OCI-LY7 (cell line): Measurements from ENCODE around the gene FAM76B. TPM values are rescaled to one million over a fixed set of nuclear protein-coding genes. Genes with fewer than 3 reads are reported as not detected.

Experiments used
- BruUV-seq: library from RNA; stranded (reverse); fragments of 400-500 nt; replicated peaks from 2 replicates; lab custom pipeline; 2021; lab: Mats Ljungman, UMichigan
- CTCF ChIA-PET: fragments of 300-600 bp; sonication (Branson Sonifier 250); formaldehyde crosslinking; loops from one replicate; lab custom pipeline; 2022; ENCODE audit warnings: antibody characterized with exemption; ENCODE audit not compliant: unreplicated experiment; lab: Charles Lee
- POLR2A ChIA-PET: fragments of 300-600 bp; sonication (Branson Sonifier 250); formaldehyde crosslinking; loops from one replicate; lab custom pipeline; 2022; ENCODE audit warnings: antibody characterized with exemption; lab: Charles Lee
- DNase-seq: peaks from one replicate; pipeline ENCODE4 v3.0.0-alpha.2; 2015; ENCODE audit warnings: low spot score
- H2AFZ ChIP-seq: fragments of 200-600 bp; sonication (generic), shearing (Covaris generic); 2 replicates; pipeline ENCODE4 v1.6.1; 2014; ENCODE audit warnings: mild to moderate bottlenecking, antibody characterized with exemption, low read length, moderate library complexity
- H3K27ac ChIP-seq: fragments of 200-600 bp; sonication (generic); 2 replicates; pipeline ENCODE4 v1.5.1; 2014; ENCODE audit warnings: mixed run types, low read depth, mild to moderate bottlenecking, moderate library complexity, low read length, inconsistent platforms; ENCODE audit not compliant: poor library complexity, severe bottlenecking
- H3K36me3 ChIP-seq: fragments of 200-600 bp; sonication (generic); 2 replicates; pipeline ENCODE4 v1.6.1; 2014; ENCODE audit warnings: mild to moderate bottlenecking, antibody characterized with exemption, low read length, moderate library complexity, mixed read lengths; ENCODE audit not compliant: insufficient read depth
- H3K4me1 ChIP-seq: fragments of 200-600 bp; sonication (generic); 2 replicates; pipeline ENCODE4 v1.5.1; 2014; ENCODE audit warnings: mild to moderate bottlenecking, low read length; ENCODE audit not compliant: insufficient read depth, poor library complexity, severe bottlenecking
- H3K4me2 ChIP-seq: fragments of 200-600 bp; sonication (generic); 2 replicates; pipeline ENCODE4 v1.6.1; 2014; ENCODE audit warnings: mild to moderate bottlenecking, low read length
- H3K4me3 ChIP-seq: fragments of 200-600 bp; sonication (generic); 2 replicates; pipeline ENCODE4 v1.5.1; 2014; ENCODE audit warnings: mild to moderate bottlenecking, low read depth, low read length; ENCODE audit not compliant: poor library complexity, severe bottlenecking
- H3K79me2 ChIP-seq: fragments of 200-600 bp; sonication (generic); 2 replicates; pipeline ENCODE4 v1.6.1; 2016; ENCODE audit warnings: low read depth, mild to moderate bottlenecking, low read length, moderate library complexity, mixed read lengths; ENCODE audit not compliant: insufficient read depth
- H3K9me2 ChIP-seq: fragments of 200-600 bp; sonication (generic); 2 replicates; pipeline ENCODE4 v1.6.1; 2016; ENCODE audit warnings: mild to moderate bottlenecking, low read length, mixed read lengths; ENCODE audit not compliant: insufficient read depth
- H3K9me3 ChIP-seq: fragments of 200-600 bp; sonication (generic); 2 replicates; pipeline ENCODE4 v1.6.1; 2014; ENCODE audit warnings: mild to moderate bottlenecking, mixed run types, low read length, mixed read lengths
- H4K20me1 ChIP-seq: fragments of 200-600 bp; sonication (generic); 2 replicates; pipeline ENCODE4 v1.6.1; 2014; ENCODE audit warnings: mild to moderate bottlenecking, antibody characterized with exemption, low read length, moderate library complexity, mixed read lengths; ENCODE audit not compliant: insufficient read depth
- EZH2phosphoT487 ChIP-seq: fragments of 200-600 bp; sonication (generic); IDR thresholded peaks from 2 replicates; pipeline ENCODE4 v1.6.1; 2018; ENCODE audit warnings: low read depth, borderline replicate concordance, mild to moderate bottlenecking, mixed run types, antibody characterized with exemption, low read length, moderate library complexity, mixed read lengths
- intact Hi-C: fragments of 100-400 bp; cut with micrococcal nuclease; formaldehyde crosslinking; loops from one replicate; pipeline ENCODE4 v1.10.0; 2022; ENCODE audit not compliant: unreplicated experiment
- total RNA-seq, 2 experiments: library from RNA; depleted of rRNA in 1 of 2; stranded (reverse); fragments of >200 nt in 1 of 2; shearing (Covaris generic) in 1 of 2; gene quantifications; 2 replicates each; pipeline ENCODE4 v1.2.3, GENCODE V29; 2014 to 2022
- TF ChIP-seq, protein P1 (sequence below): fragments of 200-600 bp; sonication (generic); conservative IDR thresholded peaks from 2 replicates; pipeline ENCODE4 v1.5.1; 2014; ENCODE audit warnings: mild to moderate bottlenecking, antibody characterized with exemption, low read length, moderate library complexity, mixed read lengths

The FAM76B gene
- total RNA-seq, 2 experiments from 2014 or later, result 40.9 to 53.7 TPM

DNA sequence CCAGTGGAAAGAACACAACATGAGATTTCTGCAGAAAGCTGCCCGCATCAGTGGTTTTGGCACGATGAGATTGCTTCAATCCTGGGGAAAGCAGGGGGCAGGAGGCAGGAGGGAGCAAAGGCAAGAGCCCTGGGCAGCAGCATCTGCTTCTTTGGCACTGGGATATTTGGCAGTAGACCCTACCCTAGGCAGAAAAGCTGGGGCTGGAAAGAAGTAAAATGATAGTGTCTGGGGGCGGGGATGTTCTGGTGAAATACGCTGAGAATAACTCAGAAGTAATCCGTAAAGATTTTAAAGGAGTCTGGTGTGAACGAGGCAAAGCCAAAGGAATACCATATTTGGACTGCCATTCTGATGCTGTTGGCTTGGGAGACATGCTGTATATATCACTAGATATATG, 62.0 kb downstream of the FAM76B start:
- Histone ChIP-seq H3K27ac (no peak overlapping the region), H4K20me1 (no peaks in the 10 kb centered on the region), H3K36me3 (no peaks in the 10 kb centered on the region), H3K9me2 (no peaks in the 10 kb centered on the region), H2AFZ (no peak overlapping the region), H3K9me3 (no peaks in the 10 kb centered on the region), H3K4me3 (no peak overlapping the region), H3K79me2 (no peaks in the 10 kb centered on the region), H3K4me2 (no peak overlapping the region), H3K4me1 (no peaks in the 10 kb centered on the region)
- ChIA-PET POLR2A (interaction anchor here (0.9 kb wide), 1 partner anchor 661 kb away, joined by 3 read pairs; the partner anchor contains the start of gene SRSF8), CTCF (no interaction called here)
- no peak for DNase-seq
- no TSS peak for BruUV-seq
- intact Hi-C loops, result no loop called here
- TF ChIP-seq, protein P1, sequence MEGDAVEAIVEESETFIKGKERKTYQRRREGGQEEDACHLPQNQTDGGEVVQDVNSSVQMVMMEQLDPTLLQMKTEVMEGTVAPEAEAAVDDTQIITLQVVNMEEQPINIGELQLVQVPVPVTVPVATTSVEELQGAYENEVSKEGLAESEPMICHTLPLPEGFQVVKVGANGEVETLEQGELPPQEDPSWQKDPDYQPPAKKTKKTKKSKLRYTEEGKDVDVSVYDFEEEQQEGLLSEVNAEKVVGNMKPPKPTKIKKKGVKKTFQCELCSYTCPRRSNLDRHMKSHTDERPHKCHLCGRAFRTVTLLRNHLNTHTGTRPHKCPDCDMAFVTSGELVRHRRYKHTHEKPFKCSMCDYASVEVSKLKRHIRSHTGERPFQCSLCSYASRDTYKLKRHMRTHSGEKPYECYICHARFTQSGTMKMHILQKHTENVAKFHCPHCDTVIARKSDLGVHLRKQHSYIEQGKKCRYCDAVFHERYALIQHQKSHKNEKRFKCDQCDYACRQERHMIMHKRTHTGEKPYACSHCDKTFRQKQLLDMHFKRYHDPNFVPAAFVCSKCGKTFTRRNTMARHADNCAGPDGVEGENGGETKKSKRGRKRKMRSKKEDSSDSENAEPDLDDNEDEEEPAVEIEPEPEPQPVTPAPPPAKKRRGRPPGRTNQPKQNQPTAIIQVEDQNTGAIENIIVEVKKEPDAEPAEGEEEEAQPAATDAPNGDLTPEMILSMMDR, result no peak
- no peak for TF ChIP-seq EZH2phosphoT487

GRCh38 chr11:95727111-95727510, 62.5 kb downstream of the FAM76B start:
- POLR2A ChIA-PET, result interaction anchor here (0.9 to 3.3 kb wide), 3 partner anchors 12 to 660 kb away, joined by 3 to 11 read pairs (median 3); partner anchors contain the start of gene SRSF8
- no peaks in the 10 kb centered on the region for H3K9me3 ChIP-seq
- TF ChIP-seq, protein P1, result no peak
- no peak for TF ChIP-seq EZH2phosphoT487
- H3K4me2 ChIP-seq, result no peak overlapping the region
- intact Hi-C loops, result no loop called here
- H3K4me1 ChIP-seq, result no peaks in the 10 kb centered on the region
- BruUV-seq, result no TSS peak
- no peak overlapping the region for H2AFZ ChIP-seq
- no peak overlapping the region for H3K27ac ChIP-seq
- no peaks in the 10 kb centered on the region for H4K20me1 ChIP-seq
- no peak for DNase-seq
- no peak overlapping the region for H3K4me3 ChIP-seq
- no peaks in the 10 kb centered on the region for H3K9me2 ChIP-seq
- no peaks in the 10 kb centered on the region for H3K36me3 ChIP-seq
- H3K79me2 ChIP-seq, result no peaks in the 10 kb centered on the region
- CTCF ChIA-PET, result no interaction called here

DNA sequence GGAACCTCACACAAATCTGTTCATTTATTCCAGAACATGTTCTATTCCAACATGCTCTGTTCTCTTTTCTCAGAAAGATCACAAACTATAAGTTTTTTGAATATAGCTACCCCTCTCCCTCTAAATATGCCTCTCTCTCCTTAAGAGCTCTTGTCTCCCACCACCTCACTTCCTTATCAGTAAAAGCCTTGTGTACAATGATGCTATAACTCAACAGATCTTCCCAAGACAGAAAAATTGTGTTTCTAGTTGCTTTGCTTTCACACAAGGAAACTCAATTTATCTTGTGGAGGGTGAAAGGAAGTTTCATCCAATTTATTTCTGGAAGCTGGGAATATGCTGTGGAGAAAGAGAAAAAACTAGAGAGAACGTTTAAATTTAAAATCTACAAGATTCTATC, 64.4 kb downstream of the FAM76B start:
- H3K4me3 ChIP-seq, result no peak overlapping the region
- DNase-seq, result no peak
- BruUV-seq, result no TSS peak
- H3K9me3 ChIP-seq, result no peaks in the 10 kb centered on the region
- intact Hi-C loops, result no loop called here
- TF ChIP-seq EZH2phosphoT487, result no peak
- TF ChIP-seq, protein P1, result no peak
- POLR2A ChIA-PET, result interaction anchor here (1.1 to 3.3 kb wide), 4 partner anchors 10 to 494 kb away, joined by 3 to 11 read pairs (median 8); partner anchors contain the start of gene SESN3
- no peaks in the 10 kb centered on the region for H3K9me2 ChIP-seq
- H3K36me3 ChIP-seq, result no peaks in the 10 kb centered on the region
- H3K4me2 ChIP-seq, result no peak overlapping the region
- peaks cover 3% of the 10 kb centered on the region for H3K4me1 ChIP-seq
- no peaks in the 10 kb centered on the region for H4K20me1 ChIP-seq
- no peaks in the 10 kb centered on the region for H3K79me2 ChIP-seq
- H3K27ac ChIP-seq, result no peak overlapping the region
- no peak overlapping the region for H2AFZ ChIP-seq
- CTCF ChIA-PET, result no interaction called here
